ENCODE measurements around the gene ATP8A2.
"Not testable (repeated sequence)": the region's sequence is repeated elsewhere in the genome, so short reads cannot be mapped to it uniquely, and the experiment has no call there.

ATP8A2 gene
- total RNA-seq, result 0.52 to 1.6 (median 0.85) reads per million in 9 experiments

DNA sequence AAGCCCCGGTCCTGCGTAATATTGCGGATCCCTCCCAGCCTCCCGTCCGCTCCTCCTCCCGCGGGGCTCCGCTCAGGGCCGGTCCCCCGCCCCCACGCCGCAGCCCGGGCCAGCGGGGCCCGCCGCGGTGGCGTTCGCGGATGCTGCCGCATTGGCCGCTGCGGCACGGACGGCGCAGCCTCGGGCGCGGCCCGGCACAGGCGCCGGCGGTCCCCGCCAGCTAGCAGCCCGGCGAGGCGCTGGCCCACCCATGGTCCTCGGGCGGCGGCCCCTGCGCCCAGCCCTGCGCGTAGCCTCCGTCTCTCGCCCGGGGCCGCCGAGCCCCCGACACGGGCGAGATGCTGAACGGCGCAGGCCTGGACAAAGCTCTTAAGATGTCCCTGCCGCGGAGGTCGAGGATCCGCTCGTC, at the start of gene ATP8A2:
TSS of gene ATP8A2 (plus strand) at position 100 of the 409 bp plus-strand sequence. CDS start at position 339, 239 bp downstream.
- Mint-ChIP-seq H3K4me3 (peak within 1 kb of the TSS; percentile 50 to 66), H3K36me3 (ENCODE audit: insufficient read depth) (no peaks in the 10 kb centered on the region), H3K27me3 (peaks cover 71 to 79% of the 10 kb centered on the region in 2 donors), H3K4me1 (ENCODE audit: low read depth in 2 of 2) (peaks cover 0 to 3% of the 10 kb centered on the region in 2 donors), H3K9me3 (no peaks in the 10 kb centered on the region), H3K27ac (no peak within 1 kb of the TSS)
- DNase-seq, result no peak
- no peak for ATAC-seq (replicated peaks)

DNA sequence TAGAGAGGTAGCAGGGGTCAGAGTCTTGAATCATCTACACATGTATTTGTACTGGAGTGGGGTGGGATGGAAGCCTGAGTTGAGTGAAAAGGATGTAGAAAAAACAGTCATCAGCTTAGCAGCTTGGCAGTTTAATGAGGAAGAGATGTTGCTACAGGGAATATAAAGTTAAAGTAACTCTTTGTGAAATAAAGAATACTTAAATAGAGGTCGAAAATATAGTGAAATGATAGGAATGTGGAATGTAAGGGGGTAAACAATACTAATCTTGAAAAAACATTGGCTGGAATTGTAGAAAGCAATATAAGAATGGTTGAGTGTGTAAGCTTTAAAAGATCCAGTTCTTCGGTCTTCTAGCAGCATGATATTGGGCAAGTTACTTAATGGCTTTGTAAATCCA, 47.7 kb upstream of the ATP8A2 start:
- Mint-ChIP-seq H3K27me3 (no peaks in the 10 kb centered on the region), H3K4me3 (no peak overlapping the region), H3K9me3 (no peaks in the 10 kb centered on the region), H3K4me1 (ENCODE audit: low read depth in 2 of 2) (no peaks in the 10 kb centered on the region), H3K27ac (peak overlapping the region in 1 of 2 donors; percentile 16), H3K36me3 (ENCODE audit: insufficient read depth) (peaks cover 69% of the 10 kb centered on the region)
- DNase-seq (no peak), ATAC-seq (replicated peaks) (no peak)

DNA sequence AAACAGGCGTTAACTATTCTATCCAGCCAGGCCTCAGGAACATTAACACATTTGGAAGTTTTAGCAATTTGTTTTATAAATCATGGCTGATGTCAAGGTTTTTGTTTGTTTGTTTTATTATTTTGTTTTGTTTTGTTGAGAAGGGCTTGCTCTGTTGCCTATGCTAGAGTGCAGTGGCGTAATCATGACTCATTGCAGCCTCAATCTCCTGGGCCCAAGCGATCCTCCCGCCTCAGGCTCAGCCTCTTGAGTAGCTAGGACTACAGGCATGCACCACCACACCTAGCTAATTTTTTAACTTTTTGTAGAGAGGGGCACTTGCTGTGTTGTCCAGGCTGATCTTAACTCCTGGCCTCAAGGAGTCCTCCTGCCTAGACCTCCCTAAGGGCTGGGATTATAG, 42.1 kb upstream of the ATP8A2 start:
- Mint-ChIP-seq H3K27me3 (no peaks in the 10 kb centered on the region), H3K4me3 (no peak overlapping the region), H3K9me3 (no peaks in the 10 kb centered on the region), H3K36me3 (ENCODE audit: insufficient read depth) (peaks cover 82% of the 10 kb centered on the region), H3K27ac (peak overlapping the region in 1 of 2 donors; percentile 60), H3K4me1 (ENCODE audit: low read depth in 2 of 2) (peaks cover 2 to 10% of the 10 kb centered on the region in 2 donors)
- ATAC-seq (replicated peaks) (no peak), DNase-seq (no peak)

DNA sequence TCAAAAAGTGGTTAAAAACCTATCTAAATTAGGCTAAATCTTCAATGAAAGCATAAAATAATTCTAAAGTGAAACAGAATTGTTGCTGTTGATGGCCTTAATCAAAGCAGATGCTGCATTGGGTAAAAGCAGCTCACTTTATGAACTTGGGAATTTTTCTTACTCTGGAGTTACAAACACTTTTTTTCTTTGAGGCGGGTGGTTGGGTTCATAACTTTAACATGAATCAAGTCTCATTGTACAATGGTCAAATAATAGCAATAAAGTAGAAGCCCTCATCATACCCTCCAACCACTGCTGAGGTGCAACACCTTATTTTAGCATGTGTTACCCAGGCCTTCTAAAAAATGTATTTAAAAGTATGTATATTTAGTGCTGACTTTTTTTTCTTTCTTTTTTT, 41.2 kb upstream of the ATP8A2 start:
- Mint-ChIP-seq H3K9me3 (no peaks in the 10 kb centered on the region), H3K27ac (no peak overlapping the region), H3K4me3 (no peak overlapping the region), H3K36me3 (ENCODE audit: insufficient read depth) (peaks cover 78% of the 10 kb centered on the region), H3K27me3 (no peaks in the 10 kb centered on the region), H3K4me1 (ENCODE audit: low read depth in 2 of 2) (peaks cover 2 to 10% of the 10 kb centered on the region in 2 donors)
- DNase-seq, result no peak
- no peak for ATAC-seq (replicated peaks)

DNA sequence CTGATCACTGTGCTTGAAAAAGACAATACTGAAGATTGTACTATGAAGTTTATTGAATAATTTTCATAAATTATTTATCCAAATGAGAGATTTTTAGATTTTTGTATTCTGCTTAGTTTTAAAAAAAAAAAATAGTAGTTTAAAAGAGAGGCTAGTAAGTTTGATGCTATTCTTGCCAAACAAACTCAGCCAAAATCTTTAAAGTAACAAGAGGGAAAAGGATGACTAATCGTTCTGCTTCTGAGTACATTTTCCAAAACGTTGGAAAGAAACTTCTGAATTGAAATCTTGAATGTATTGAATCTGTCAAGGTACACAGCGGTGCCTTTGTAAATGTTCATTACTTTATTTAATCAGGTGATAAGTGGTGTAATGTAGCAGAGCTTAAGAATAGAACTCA, 35.9 kb upstream of the ATP8A2 start:
- H3K27ac Mint-ChIP-seq, result no peak overlapping the region
- H3K4me1 Mint-ChIP-seq (ENCODE audit: low read depth in 2 of 2), result peaks cover 2 to 10% of the 10 kb centered on the region in 2 donors
- ATAC-seq (replicated peaks) (no peak), DNase-seq (no peak)
- H3K4me3 Mint-ChIP-seq, result no peak overlapping the region
- H3K9me3 Mint-ChIP-seq, result no peaks in the 10 kb centered on the region
- peaks cover 69% of the 10 kb centered on the region for H3K36me3 Mint-ChIP-seq (ENCODE audit: insufficient read depth)
- no peaks in the 10 kb centered on the region for H3K27me3 Mint-ChIP-seq

DNA sequence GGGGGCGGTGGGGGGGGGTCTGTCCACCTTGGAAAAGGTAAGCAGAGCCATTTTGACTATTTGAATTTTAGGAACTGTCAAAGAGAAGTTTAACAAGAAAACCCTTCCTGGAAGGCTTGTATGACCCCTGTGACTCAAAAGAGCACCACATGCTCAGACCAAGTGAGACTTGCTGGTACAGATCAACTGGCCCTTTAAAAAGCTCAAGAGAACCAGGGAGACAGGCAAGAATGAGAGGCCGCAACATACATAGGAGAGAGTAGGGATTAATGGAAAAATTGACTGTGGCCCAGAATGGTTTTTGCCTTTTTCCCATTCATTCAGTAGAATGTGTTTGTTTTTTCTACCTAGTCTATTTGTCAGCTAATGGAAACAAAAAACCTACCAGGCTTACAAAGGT, 26.2 kb upstream of the ATP8A2 start:
- ATAC-seq (replicated peaks), result no peak
- H3K27me3 Mint-ChIP-seq, result no peaks in the 10 kb centered on the region

DNA sequence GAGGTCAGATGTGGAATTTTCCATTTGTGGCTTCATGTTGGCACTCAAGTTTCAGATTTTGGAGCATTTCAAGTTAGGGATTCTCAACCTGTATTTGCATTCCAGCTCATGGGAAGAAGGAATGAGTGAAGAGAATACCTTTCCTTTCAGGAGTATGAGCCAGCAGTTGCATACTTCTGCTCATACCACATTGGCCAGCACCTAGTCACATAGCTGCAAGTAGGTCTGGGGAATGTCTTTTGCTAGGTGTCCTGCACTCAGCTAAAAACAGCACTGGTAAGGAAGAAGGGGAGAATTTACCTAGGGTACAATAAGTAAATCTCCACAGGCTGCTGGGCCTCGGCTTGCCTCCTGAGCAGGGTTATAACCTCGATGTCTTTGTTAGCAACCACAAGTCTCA, 24.6 kb upstream of the ATP8A2 start:
- Mint-ChIP-seq H3K4me3 (no peak overlapping the region), H3K36me3 (ENCODE audit: insufficient read depth) (no peaks in the 10 kb centered on the region), H3K4me1 (ENCODE audit: low read depth in 2 of 2) (no peaks in the 10 kb centered on the region), H3K9me3 (no peaks in the 10 kb centered on the region), H3K27ac (no peak overlapping the region), H3K27me3 (peaks cover 0 to 2% of the 10 kb centered on the region in 2 donors)
- DNase-seq (no peak), ATAC-seq (replicated peaks) (no peak)

More for the DNA sequence above, 26.2 kb upstream of the ATP8A2 start:
- DNase-seq, result no peak
- Mint-ChIP-seq H3K4me1 (ENCODE audit: low read depth in 2 of 2) (no peaks in the 10 kb centered on the region), H3K36me3 (ENCODE audit: insufficient read depth) (peaks cover 1% of the 10 kb centered on the region), H3K27ac (no peak overlapping the region), H3K9me3 (no peaks in the 10 kb centered on the region), H3K4me3 (no peak overlapping the region)

DNA sequence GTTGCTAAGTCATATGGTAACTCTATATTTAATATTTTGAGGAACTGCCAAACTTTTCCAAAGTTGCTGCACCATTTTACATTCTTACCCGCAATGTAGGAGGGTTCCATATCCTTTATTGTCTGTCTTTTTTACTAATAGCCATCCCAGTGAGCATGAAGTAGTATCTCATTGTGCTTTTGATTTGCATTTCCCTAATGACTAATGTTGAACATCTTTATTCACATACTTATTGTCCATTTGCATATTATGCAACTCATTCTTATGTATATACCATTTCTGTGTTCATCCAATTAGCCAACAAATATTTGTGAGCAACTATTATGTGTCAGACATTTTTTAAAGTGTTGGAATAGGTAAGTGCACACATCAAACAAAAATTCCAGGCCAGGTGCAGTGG, 20.4 kb upstream of the ATP8A2 start:
- H3K4me3 Mint-ChIP-seq, result no peak overlapping the region
- H3K36me3 Mint-ChIP-seq (ENCODE audit: insufficient read depth), result no peaks in the 10 kb centered on the region
- DNase-seq (no peak), ATAC-seq (replicated peaks) (no peak)
- H3K27ac Mint-ChIP-seq, result no peak overlapping the region
- no peaks in the 10 kb centered on the region for H3K9me3 Mint-ChIP-seq
- no peaks in the 10 kb centered on the region for H3K4me1 Mint-ChIP-seq (ENCODE audit: low read depth in 2 of 2)
- peaks cover 33 to 38% of the 10 kb centered on the region in 2 donors for H3K27me3 Mint-ChIP-seq

DNA sequence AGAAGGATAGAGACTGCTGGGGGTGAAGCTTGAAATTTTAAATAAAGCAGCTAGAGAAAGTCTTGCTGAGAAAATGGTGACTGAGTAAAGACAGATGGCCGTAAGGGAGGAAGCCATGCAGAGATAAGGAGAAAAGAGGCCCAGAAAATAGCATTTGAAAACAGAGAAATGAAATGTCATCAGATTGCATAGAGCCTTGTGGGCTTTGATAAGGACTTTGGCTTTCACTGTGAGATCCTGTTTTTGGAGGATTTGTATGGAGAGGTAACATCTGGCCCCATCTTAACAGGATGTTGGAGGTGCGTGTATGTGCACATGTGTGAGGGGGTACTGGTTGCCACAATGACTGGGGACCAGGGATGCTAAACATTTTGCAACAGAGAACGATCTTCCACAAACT, 19.5 kb upstream of the ATP8A2 start:
- H3K4me1 Mint-ChIP-seq (ENCODE audit: low read depth in 2 of 2), result no peaks in the 10 kb centered on the region
- H3K9me3 Mint-ChIP-seq, result no peaks in the 10 kb centered on the region
- H3K36me3 Mint-ChIP-seq (ENCODE audit: insufficient read depth), result no peaks in the 10 kb centered on the region
- DNase-seq (no peak), ATAC-seq (replicated peaks) (no peak)
- H3K27me3 Mint-ChIP-seq, result peaks cover 41 to 46% of the 10 kb centered on the region in 2 donors
- no peak overlapping the region for H3K4me3 Mint-ChIP-seq
- H3K27ac Mint-ChIP-seq, result no peak overlapping the region

DNA sequence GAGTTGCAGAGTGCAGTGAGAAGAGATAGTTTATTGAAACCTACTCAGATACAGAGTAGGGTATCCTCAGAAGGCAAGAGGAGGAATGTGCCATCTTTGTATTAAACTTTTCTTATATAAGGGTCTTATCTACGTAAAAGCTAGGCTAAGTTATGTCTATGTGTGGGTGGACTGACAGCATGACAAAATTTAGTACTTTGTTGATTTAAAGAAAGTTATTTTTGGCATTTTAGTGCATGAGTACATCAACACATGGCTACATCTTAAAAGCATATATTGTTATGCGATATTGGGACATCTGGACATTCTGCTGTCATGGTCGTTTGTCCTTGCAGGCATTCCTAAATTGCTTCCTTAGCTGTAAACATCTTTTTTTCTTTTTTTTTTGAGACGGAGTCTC, 19.0 kb upstream of the ATP8A2 start:
- Mint-ChIP-seq H3K27ac (no peak overlapping the region), H3K27me3 (peaks cover 47 to 52% of the 10 kb centered on the region in 2 donors), H3K4me3 (no peak overlapping the region), H3K36me3 (ENCODE audit: insufficient read depth) (no peaks in the 10 kb centered on the region), H3K4me1 (ENCODE audit: low read depth in 2 of 2) (no peaks in the 10 kb centered on the region), H3K9me3 (no peaks in the 10 kb centered on the region)
- no peak for DNase-seq
- no peak for ATAC-seq (replicated peaks)

DNA sequence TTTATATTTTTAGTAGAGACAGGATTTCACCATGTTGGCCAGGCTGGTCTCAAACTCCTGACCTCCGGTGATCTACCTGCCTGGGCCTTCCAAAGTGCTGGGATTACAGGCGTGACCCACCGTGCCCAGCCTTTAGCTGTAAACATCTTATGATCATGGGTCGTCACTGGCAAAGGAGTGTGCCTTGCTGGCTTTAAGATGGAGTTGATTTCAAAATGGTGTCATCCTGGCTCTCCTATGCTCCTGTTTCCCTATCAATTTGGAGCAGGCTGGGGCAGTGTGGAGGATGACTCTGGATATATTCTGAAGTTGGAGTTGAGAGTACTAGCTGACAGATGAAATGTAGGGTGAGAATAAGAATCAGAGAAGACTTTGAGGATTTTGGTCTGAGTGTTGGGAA, 18.4 kb upstream of the ATP8A2 start:
- Mint-ChIP-seq H3K27ac (no peak overlapping the region), H3K36me3 (ENCODE audit: insufficient read depth) (no peaks in the 10 kb centered on the region), H3K9me3 (no peaks in the 10 kb centered on the region), H3K4me1 (ENCODE audit: low read depth in 2 of 2) (no peaks in the 10 kb centered on the region), H3K4me3 (no peak overlapping the region), H3K27me3 (peaks cover 52 to 57% of the 10 kb centered on the region in 2 donors)
- DNase-seq (no peak), ATAC-seq (replicated peaks) (no peak)

DNA sequence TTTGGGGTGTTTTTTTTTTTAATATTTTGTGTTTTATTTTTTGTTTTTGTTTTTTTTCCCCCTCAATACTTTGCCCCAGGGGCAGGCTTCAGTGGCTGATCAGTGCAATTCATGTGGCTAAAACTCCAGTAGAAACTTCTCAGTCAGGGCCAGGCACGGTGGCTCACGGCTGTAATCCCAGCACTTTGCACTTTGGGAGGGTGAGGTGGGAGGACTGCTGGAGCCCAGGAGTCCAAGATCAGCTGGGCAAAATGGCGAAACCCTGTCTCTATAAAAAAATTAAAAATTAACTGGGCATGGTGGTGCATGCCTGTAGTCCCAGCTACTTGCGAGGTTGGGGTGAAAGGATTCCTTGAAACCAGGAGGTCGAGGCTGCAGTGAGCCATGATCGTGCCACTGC, 17.4 kb upstream of the ATP8A2 start:
- Mint-ChIP-seq H3K27me3 (peaks cover 60 to 67% of the 10 kb centered on the region in 2 donors), H3K4me3 (no peak overlapping the region)
- no peak for DNase-seq

DNA sequence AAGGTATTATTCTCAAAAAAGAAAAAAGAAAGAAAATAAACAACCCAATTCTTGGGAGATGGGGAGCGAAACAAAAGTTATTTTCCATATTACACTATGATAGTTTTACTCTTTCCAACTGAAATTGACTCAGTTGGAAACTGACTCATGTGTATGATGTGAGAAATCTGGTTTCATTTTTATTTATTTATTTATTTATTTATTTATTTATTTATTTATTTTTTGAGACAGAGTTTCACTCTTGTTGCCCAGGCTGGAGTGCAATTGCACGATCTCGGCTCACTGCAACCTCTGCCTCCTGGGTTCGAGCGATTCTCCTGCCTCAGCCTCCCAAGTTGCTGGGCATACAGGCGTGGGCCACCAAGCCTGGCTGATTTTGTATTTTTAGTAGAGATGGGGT, 11.3 kb upstream of the ATP8A2 start:
- not testable (repeated sequence) for H3K4me3 Mint-ChIP-seq; H3K27ac Mint-ChIP-seq; DNase-seq; H3K36me3 Mint-ChIP-seq (ENCODE audit: insufficient read depth); ATAC-seq (replicated peaks); H3K9me3 Mint-ChIP-seq; H3K4me1 Mint-ChIP-seq (ENCODE audit: low read depth in 2 of 2)
- peaks cover 48 to 51% of the 10 kb centered on the region in 2 donors for H3K27me3 Mint-ChIP-seq

More for the DNA sequence above, 17.4 kb upstream of the ATP8A2 start:
- no peaks in the 10 kb centered on the region for H3K4me1 Mint-ChIP-seq (ENCODE audit: low read depth in 2 of 2)
- no peak for ATAC-seq (replicated peaks)
- H3K9me3 Mint-ChIP-seq, result no peaks in the 10 kb centered on the region
- H3K36me3 Mint-ChIP-seq (ENCODE audit: insufficient read depth), result no peaks in the 10 kb centered on the region
- no peak overlapping the region for H3K27ac Mint-ChIP-seq

DNA sequence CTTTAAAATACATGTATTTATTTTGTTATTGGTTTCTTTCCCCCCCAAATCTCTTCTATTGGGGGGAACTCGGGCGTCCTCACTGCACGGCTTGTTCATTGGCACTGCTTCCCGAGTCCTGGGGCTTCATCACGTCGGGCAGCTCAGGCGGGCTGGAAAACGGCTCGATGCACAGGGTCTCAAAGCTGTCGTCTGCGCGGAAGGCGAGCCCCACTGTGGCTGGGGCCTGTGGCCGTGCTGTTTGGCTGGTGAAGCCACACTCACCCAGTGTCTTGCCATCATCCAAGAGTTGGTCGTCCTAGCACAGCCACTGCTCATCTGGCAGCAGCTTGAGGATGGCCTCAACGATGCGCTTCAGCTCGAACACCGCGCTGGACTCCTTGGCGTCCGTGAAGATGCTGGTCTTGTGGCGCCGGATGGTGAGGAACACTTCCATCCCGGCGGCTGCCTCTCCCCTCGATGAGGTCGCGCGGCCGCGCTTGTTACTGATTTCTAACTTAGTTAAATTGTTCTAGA, 6.0 kb upstream of the ATP8A2 start:
- Mint-ChIP-seq H3K36me3 (ENCODE audit: insufficient read depth) (no peaks in the 10 kb centered on the region), H3K4me1 (ENCODE audit: low read depth in 2 of 2) (no peaks in the 10 kb centered on the region)
- ATAC-seq (replicated peaks), result no peak

More for the DNA sequence above, 6.0 kb upstream of the ATP8A2 start:
- Mint-ChIP-seq H3K27ac (no peak overlapping the region), H3K9me3 (no peaks in the 10 kb centered on the region), H3K4me3 (no peak overlapping the region), H3K27me3 (peaks cover 40 to 46% of the 10 kb centered on the region in 2 donors)
- no peak for DNase-seq

Measured in effector memory CD8-positive, alpha-beta T cell (primary cell).